ENCODE data around the gene TLE1.

Gene TLE1

GRCh38 chr9:81604306-81605169 is 84.8 kb downstream of the TLE1 start:
- DNase-seq (ENCODE audit: low read depth) = peak; percentile 24
- TF ChIP-seq CTCF (conservative IDR thresholded peaks at IDR 0.05; ENCODE audit: control insufficient read depth, insufficient read depth, low read depth, low read length) = no peak
- no peak overlapping the region for H3K4me3 ChIP-seq (ENCODE audit: control insufficient read depth, low read depth, low read length)

GRCh38 chr9:81602887-81603680 is 86.3 kb downstream of the TLE1 start:
- no peak overlapping the region for H3K4me3 ChIP-seq (ENCODE audit: control insufficient read depth, low read depth, low read length)
- DNase-seq (ENCODE audit: low read depth) = no peak
- TF ChIP-seq CTCF (conservative IDR thresholded peaks at IDR 0.05; ENCODE audit: control insufficient read depth, insufficient read depth, low read depth, low read length) = no peak

- DNase-seq (ENCODE audit: low read depth) = peak; percentile 12
- no peak for TF ChIP-seq CTCF (conservative IDR thresholded peaks at IDR 0.05; ENCODE audit: control insufficient read depth, insufficient read depth, low read depth, low read length)
- H3K4me3 ChIP-seq (ENCODE audit: control insufficient read depth, low read depth, low read length) = no peak overlapping the region
These were observed 87.4 kb downstream of the TLE1 start for GRCh38 chr9:81601639-81602623.

GRCh38 chr9:81600631-81601030 is 88.7 kb downstream of the TLE1 start:
- no peak for TF ChIP-seq CTCF (conservative IDR thresholded peaks at IDR 0.05; ENCODE audit: control insufficient read depth, insufficient read depth, low read depth, low read length)
- DNase-seq (ENCODE audit: low read depth) = no peak
- no peak overlapping the region for H3K4me3 ChIP-seq (ENCODE audit: control insufficient read depth, low read depth, low read length)

- no peak overlapping the region for H3K4me3 ChIP-seq (ENCODE audit: control insufficient read depth, low read depth, low read length)
- no peak for TF ChIP-seq CTCF (conservative IDR thresholded peaks at IDR 0.05; ENCODE audit: control insufficient read depth, insufficient read depth, low read depth, low read length)
- DNase-seq (ENCODE audit: low read depth) = peak; percentile 55
These were observed 89.5 kb downstream of the TLE1 start for GRCh38 chr9:81599837-81600236.

- DNase-seq (ENCODE audit: low read depth) = no peak
- H3K4me3 ChIP-seq (ENCODE audit: control insufficient read depth, low read depth, low read length) = no peak overlapping the region
- no peak for TF ChIP-seq CTCF (conservative IDR thresholded peaks at IDR 0.05; ENCODE audit: control insufficient read depth, insufficient read depth, low read depth, low read length)
These were observed 90.5 kb downstream of the TLE1 start for GRCh38 chr9:81598811-81599210.
